Measurements from ENCODE around the gene MAPK12.
"Not testable (repeated sequence)": the region's sequence is repeated elsewhere in the genome, so short reads cannot be mapped to it uniquely, and the experiment has no call there.

MAPK12 gene

DNA sequence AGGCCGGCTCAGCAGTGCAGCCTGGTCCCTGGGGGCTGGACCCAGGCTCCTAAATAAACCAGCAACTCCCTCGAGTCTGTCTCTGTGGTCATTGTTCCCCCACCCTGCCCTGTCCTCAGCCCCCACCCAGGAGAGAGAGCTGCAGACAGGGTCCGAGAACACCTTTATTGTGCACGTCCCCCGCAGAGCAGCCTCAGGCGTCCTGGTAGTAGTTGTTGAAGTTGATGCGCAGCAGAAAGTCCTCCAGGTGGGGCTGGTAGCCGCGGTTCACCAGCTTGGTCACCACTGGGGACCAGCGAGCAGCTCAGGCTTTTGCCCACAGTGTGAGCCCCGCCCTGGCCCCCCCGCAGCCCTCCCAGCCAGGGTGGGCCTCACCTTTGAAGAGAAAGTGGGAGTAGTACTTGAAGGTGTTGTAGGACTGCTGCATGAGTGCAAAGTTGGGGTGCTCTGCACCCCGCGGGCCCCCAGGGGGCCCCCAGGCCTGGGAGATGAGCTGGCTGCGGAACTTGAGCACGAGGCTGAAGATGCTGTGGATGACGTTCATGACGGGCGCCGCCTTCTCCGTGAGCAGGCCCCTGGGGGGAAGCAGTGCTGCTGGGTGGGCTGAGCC is 43.8 kb downstream of the MAPK12 start:
- in situ Hi-C loops (cut with MboI; ENCODE audit: low sequenced_read_pairs), result no loop called here

DNA sequence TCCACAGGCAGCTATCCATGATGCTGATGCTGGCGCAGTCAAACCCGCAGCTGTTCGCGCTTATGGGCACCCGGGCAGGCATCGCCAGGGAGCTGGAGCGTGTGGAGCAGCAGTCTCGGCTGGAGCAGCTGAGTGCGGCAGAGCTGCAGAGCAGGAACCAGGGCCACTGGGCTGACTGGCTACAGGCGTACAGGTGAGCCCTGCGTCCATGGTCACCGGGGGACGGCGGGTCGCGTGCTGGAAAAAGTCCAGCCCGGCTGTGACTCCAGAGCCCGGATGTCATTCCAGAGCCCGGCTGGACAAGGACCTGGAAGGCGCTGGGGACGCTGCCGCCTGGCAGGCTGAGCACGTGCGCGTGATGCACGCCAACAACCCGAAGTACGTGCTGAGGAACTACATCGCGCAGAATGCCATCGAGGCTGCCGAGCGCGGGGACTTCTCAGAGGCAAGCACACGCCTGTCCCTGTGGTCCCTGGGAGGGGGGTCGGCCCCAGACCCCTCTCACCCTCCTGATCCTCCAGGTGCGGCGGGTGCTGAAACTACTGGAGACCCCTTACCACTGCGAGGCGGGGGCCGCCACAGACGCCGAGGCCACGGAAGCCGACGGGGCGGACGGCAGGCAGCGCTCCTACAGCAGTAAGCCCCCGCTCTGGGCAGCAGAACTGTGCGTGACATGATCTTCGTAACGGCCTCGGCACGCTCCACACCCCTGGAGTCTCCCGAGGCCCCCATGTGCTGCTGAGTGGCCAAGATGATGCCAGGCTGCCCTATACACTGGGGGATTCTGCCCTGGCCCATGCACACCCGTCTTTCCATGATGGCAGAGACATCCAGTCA is 44.6 kb downstream of the MAPK12 start:
- in situ Hi-C loops (cut with MboI; ENCODE audit: low sequenced_read_pairs), result no loop called here

- in situ Hi-C loops (cut with MboI; ENCODE audit: low sequenced_read_pairs), result no loop called here
Observed at GRCh38 chr22:50216055-50216683, 45.3 kb downstream of the MAPK12 start.

- in situ Hi-C loops (cut with MboI; ENCODE audit: low sequenced_read_pairs), result no loop called here
Observed at GRCh38 chr22:50215297-50216054, 46.0 kb downstream of the MAPK12 start.

- in situ Hi-C loops (cut with MboI; ENCODE audit: low sequenced_read_pairs), result no loop called here
Observed at GRCh38 chr22:50213263-50213662, 48.2 kb downstream of the MAPK12 start.

DNA sequence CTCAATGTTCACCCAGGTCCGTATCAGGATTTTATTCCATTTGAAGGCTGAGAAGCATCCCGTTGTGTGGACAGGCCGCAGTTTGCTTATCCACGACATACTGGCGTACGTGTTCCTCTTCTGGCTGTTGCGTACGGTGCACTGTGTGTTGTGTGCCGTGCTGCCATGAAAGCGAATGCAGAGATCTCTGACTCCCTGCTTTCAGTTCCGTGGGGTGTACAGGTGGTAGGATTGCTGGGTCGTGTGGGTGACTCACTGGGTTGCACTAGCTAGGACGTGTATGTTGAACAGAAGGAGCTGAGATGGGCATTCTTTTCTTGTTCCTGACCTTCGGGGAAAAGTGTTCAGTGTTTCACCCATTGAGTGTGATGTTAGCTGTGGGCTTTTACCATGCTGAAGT is 50.3 kb downstream of the MAPK12 start:
- in situ Hi-C loops (cut with MboI; ENCODE audit: low sequenced_read_pairs), result no loop called here

GRCh38 chr22:50210378-50211139 is 50.9 kb downstream of the MAPK12 start:
- in situ Hi-C loops (cut with MboI; ENCODE audit: low sequenced_read_pairs), result no loop called here

GRCh38 chr22:50209893-50210292 is 51.6 kb downstream of the MAPK12 start:
- in situ Hi-C loops (cut with MboI; ENCODE audit: low sequenced_read_pairs), result no loop called here

DNA sequence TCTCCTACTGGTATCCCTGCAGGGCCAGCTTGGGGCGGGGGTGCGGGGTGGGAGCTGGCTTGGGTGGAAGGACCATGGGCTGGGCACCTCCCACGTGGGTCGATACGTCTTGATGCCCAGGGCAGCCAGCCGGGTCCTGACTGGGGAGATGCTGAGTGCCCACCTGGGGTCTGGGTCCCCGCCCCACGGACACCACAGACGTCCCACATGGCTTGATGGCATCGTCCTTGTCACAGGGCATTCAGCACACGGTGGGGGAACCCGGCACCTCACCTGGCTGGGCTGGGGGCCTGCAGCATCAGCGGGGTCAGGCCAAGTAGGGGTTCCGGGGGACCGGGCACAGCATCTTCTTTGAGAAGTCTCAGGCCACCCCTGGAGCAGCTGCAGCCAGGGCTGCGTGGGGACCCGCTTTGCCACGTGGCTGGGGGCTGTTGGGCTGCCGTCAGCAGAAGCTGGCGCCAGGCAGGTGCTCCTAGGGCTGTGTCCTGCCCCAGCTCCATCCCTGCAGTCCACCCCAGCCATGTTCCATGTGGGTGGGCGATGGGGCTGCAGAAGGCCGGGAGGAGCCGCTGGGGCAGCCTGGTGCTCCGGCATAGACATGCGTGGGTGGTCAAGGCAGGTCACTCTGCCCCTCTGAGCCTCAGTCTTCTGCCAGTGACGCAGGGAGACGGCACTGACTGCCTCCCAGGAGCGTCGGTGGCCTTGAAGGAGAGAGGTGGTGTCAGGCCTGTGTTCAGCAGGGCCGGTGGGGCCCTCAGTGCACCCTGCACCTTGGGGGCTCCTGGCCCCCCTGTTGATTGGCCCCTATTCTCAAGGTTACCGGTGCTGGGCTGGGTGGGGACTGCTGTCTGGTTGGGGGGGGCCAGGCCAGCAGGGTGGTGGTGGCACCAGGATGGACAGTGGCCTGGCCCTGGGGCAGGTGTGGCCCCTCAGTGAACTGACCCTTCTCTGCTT is 52.3 kb downstream of the MAPK12 start:
- in situ Hi-C loops (cut with MboI; ENCODE audit: low sequenced_read_pairs), result no loop called here

DNA sequence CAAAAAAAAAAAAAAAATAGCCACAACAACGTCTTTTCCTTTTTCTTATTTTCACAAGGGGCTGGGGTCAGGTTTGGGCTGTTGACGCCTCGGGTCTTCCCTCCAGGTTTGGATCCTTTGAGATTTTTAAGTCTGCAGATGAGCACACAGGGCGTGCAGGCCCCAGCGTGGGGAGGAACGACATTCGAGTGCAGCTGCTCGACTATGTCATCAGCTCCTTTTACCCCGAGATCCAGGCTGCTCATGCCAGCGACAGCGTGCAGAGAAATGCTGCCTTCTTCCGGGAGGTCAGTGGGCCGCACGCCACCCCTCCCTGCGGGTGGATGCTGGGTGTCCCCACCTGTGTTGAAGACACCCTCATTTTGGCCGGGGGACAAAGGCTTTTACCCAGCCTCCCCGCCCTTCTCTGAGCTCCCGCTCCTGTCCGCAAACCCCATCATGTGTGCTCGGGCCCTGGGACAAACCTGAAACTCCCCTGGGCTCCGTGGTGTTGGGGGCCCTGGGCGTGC is 53.0 kb downstream of the MAPK12 start:
- in situ Hi-C loops (cut with MboI; ENCODE audit: low sequenced_read_pairs), result no loop called here

- in situ Hi-C loops (cut with MboI; ENCODE audit: low sequenced_read_pairs), result no loop called here
Observed at GRCh38 chr22:50207383-50208140, 53.9 kb downstream of the MAPK12 start.

GRCh38 chr22:50206599-50206998 is 54.9 kb downstream of the MAPK12 start:
- in situ Hi-C loops (cut with MboI; ENCODE audit: low sequenced_read_pairs), result no loop called here

DNA sequence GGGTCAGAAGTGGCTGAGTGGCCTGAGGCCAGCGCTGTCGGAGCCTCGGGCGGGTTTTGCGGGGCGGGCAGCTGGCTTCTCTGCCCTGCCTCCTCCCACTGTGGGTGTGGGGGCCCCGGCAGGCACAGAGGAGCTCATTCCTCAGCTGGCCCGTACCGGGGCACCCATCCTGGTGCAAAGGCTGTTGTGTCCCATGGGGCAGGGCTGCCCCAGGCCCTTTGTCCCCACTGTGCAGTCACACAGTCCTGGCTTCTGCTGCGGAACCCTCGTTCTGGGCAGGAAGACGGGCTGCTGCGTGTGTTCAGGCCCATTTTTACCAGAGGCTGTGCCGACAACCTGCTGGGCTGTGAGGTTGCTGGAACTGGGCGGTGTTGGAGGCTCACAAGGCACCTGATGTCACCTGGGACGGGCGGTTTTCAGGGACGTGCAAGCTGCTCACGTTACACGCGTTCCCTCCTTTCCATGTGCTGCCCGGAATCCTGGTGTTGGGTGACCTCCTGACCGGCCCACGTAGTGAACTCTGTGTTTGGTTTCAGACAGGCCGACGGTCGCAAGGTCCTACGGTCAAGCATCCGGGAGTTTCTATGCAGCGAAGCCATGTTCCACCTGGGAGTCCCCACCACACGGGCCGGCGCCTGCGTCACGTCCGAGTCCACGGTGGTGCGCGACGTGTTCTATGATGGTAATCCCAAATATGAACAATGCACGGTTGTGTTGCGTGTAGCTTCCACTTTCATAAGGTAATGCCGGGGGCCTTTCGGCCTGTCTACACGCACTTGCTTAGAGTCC is 55.5 kb downstream of the MAPK12 start:
- in situ Hi-C loops (cut with MboI; ENCODE audit: low sequenced_read_pairs), result no loop called here

GRCh38 chr22:50204998-50205397 is 56.5 kb downstream of the MAPK12 start:
- in situ Hi-C loops (cut with MboI; ENCODE audit: low sequenced_read_pairs), result not testable (repeated sequence)

DNA sequence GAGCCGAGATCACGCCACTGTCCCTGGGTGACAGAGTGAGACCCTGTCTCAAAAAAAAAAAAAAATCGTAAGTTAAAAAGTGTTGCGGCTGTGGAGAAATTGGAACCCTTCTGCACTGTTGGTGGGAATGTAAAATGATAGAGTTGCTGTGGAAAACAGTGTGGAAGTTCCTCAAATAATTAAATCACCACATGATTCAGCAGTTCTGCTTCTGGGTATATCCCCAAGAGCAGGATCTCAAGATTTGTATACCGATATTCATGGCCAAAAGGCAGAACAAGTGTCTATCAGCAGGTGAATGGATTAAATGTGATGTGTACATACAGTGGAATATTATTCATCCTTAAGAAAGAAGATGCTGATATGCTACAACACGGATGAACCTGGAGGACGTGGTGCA is 56.9 kb downstream of the MAPK12 start:
- in situ Hi-C loops (cut with MboI; ENCODE audit: low sequenced_read_pairs), result no loop called here

- in situ Hi-C loops (cut with MboI; ENCODE audit: low sequenced_read_pairs), result no loop called here
Observed at GRCh38 chr22:50203288-50203687, 58.2 kb downstream of the MAPK12 start.

Data from HL-60/S4 treated with retinoic acid at 250 ng/mL for 4 days and 3 days (cell line).